ENCODE data around the gene REC8. TPM values are rescaled to one million over a fixed set of nuclear protein-coding genes. Genes with fewer than 3 reads are reported as not detected.

REC8 gene
- total RNA-seq, 1 donor from 2014 or later = 34.6 TPM

DNA sequence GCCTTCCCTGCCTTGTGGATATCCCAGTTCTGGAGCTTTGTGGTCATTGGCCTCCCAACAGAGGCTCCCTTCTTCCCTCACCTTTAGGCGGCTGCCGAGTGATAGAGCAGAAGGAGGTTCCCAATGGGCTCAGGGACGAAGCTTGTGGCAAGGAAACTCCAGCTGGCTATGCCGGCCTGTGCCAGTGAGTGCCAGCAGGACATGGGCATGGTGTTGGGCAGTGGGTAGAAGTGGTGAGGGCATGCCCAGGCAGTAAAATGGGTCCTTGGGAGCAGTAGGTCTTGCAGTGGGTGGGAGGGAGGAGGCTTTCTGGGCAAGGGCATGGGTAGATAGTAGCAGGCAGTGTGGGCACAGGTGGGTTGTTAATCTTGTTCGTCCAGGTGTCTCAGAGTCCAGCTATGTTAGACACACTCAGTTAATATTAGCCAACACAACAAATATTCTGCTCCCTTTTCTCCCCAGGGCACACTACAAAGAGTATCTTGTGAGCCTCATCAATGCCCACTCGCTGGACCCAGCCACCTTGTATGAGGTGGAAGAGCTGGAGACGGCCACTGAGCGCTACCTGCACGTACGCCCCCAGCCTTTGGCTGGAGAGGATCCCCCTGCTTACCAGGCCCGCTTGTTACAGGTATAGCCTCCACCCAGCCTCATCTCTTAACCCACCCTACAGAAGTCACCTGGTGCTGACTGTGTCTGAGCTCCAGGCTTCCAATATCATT, 11.9 kb upstream of the REC8 start:
- Mint-ChIP-seq H3K36me3 (peaks cover 18% of the 10 kb centered on the region), H3K4me3 (no peak overlapping the region), H3K9me3 (no peaks in the 10 kb centered on the region), H3K27ac (no peak overlapping the region), H3K4me1 (peaks cover 12% of the 10 kb centered on the region), H3K27me3 (ENCODE audit: insufficient read depth, low read depth) (peaks cover 4% of the 10 kb centered on the region)
- Histone ChIP-seq H3K27me3 (no peaks in the 10 kb centered on the region), H3F3A (ENCODE audit: low read depth) (peaks cover 8% of the 10 kb centered on the region), H3K4me3 (no peak overlapping the region), H3K9ac (no peak overlapping the region), H3K36me3 (no peaks in the 10 kb centered on the region), H3K79me2 (ENCODE audit: low read depth) (no peaks in the 10 kb centered on the region), H3K27ac (no peak overlapping the region), H3K9me3 (ENCODE audit: low read depth) (no peaks in the 10 kb centered on the region), H3K4me1 (no peaks in the 10 kb centered on the region), H3K4me2 (no peak overlapping the region), H4K20me1 (ENCODE audit: low read depth) (peaks cover 5% of the 10 kb centered on the region), H2AFZ (replicated peaks) (no peak overlapping the region)
- DNase-seq (ENCODE audit: low spot score) = no peak
- TF ChIP-seq EZH2phosphoT487 (IDR thresholded peaks at IDR 0.05) = no peak
- TF ChIP-seq EZH2 (IDR thresholded peaks at IDR 0.05) = no peak
- TF ChIP-seq CTCF (IDR thresholded peaks at IDR 0.05) = no peak

GRCh38 chr14:24160499-24160849, 11.4 kb upstream of the REC8 start:
- no peak overlapping the region for H3K4me2 ChIP-seq
- Mint-ChIP-seq H3K4me1 (peaks cover 12% of the 10 kb centered on the region), H3K9me3 (no peaks in the 10 kb centered on the region), H3K27ac (no peak overlapping the region), H3K27me3 (ENCODE audit: insufficient read depth, low read depth) (peaks cover 4% of the 10 kb centered on the region), H3K4me3 (no peak overlapping the region), H3K36me3 (peaks cover 16% of the 10 kb centered on the region)
- no peak overlapping the region for H2AFZ ChIP-seq (replicated peaks)
- H3K79me2 ChIP-seq (ENCODE audit: low read depth) = no peaks in the 10 kb centered on the region
- no peaks in the 10 kb centered on the region for H3K4me1 ChIP-seq
- no peaks in the 10 kb centered on the region for H3K27me3 ChIP-seq
- H3K9me3 ChIP-seq (ENCODE audit: low read depth) = no peaks in the 10 kb centered on the region
- H3K36me3 ChIP-seq = no peaks in the 10 kb centered on the region
- no peak for TF ChIP-seq EZH2 (IDR thresholded peaks at IDR 0.05)
- TF ChIP-seq EZH2phosphoT487 (IDR thresholded peaks at IDR 0.05) = no peak
- no peak for TF ChIP-seq CTCF (IDR thresholded peaks at IDR 0.05)
- no peak overlapping the region for H3K4me3 ChIP-seq
- peaks cover 8% of the 10 kb centered on the region for H3F3A ChIP-seq (ENCODE audit: low read depth)
- peaks cover 5% of the 10 kb centered on the region for H4K20me1 ChIP-seq (ENCODE audit: low read depth)
- H3K9ac ChIP-seq = no peak overlapping the region
- DNase-seq (ENCODE audit: low spot score) = no peak
- H3K27ac ChIP-seq = no peak overlapping the region

DNA sequence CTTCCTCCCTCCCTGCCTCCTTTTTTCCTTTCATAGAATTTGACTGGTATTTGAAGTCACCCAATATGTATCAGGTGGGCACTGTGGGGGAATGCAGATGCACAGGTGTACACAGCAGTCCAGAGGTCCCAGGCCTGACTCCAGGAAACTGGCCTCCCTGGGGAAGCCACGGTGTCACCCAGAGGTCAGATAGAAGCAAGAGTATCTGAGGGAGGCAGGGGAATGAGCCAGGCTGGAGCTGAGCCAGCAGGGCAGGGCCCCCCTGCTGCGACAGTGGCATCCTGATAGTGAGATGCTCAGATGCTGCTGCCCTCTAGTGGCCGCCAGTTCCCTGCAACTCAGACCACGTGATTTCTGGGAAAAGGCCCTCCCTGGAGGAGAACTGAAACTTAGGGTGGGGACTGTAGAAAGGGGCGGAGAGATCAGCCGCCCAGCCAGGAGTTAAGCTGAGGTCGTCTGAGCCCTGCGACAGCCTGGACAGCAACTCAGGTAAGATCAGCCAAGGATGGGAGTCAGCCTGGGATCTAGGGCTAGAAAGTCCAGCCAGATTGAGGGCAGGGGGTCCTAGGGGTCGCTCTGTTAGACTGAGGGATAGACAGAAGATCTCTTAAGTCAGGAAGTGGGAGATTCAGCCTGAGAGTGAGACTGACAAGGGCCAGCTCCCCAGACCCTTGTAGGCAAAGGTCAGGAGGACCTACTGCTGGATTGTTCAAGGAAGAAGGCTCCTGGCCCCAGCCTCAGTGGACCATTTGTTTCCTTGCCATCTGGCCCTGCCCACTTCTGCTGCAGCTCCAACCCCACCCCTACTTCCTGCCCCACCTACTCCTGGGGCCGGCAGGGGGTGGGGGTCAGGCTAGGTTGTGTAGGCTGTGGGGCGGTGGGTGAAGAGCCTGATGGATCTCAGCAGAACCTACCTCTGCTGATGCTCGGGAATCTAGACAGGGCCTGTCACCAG, 10.8 kb upstream of the REC8 start, which contains the start of gene IRF9:
Gene IRF9 (plus strand): TSS at position 416 of the 955 bp plus-strand sequence. CDS start 880 bp downstream, outside the sequence.
- no peaks in the 10 kb centered on the region for H3K36me3 ChIP-seq
- TF ChIP-seq CTCF (IDR thresholded peaks at IDR 0.05) = peak; percentile 97
- TF ChIP-seq EZH2phosphoT487 (IDR thresholded peaks at IDR 0.05) = no peak
- H3K4me3 ChIP-seq = peak within 1 kb of the TSS; percentile 21
- H3K9ac ChIP-seq = no peak within 1 kb of the TSS
- peaks cover 5% of the 10 kb centered on the region for H4K20me1 ChIP-seq (ENCODE audit: low read depth)
- peaks cover 8% of the 10 kb centered on the region for H3F3A ChIP-seq (ENCODE audit: low read depth)
- Mint-ChIP-seq H3K4me1 (peaks cover 12% of the 10 kb centered on the region), H3K4me3 (peak within 1 kb of the TSS; percentile 85), H3K27me3 (ENCODE audit: insufficient read depth, low read depth) (peaks cover 4% of the 10 kb centered on the region), H3K9me3 (no peaks in the 10 kb centered on the region), H3K36me3 (peaks cover 11% of the 10 kb centered on the region), H3K27ac (peak within 1 kb of the TSS; percentile 95)
- H3K27me3 ChIP-seq = no peaks in the 10 kb centered on the region
- no peak within 1 kb of the TSS for H3K27ac ChIP-seq
- no peaks in the 10 kb centered on the region for H3K4me1 ChIP-seq
- H3K9me3 ChIP-seq (ENCODE audit: low read depth) = no peaks in the 10 kb centered on the region
- peak; percentile 98 for DNase-seq (ENCODE audit: low spot score)
- no peak within 1 kb of the TSS for H2AFZ ChIP-seq (replicated peaks)
- no peaks in the 10 kb centered on the region for H3K79me2 ChIP-seq (ENCODE audit: low read depth)
- H3K4me2 ChIP-seq = peak within 1 kb of the TSS; percentile 60

All from neural progenitor cell (in vitro differentiated cells).